ENCODE measurements around the gene CUL7. TPM values are rescaled to one million over a fixed set of nuclear protein-coding genes. Genes with fewer than 3 reads are reported as not detected.

Gene CUL7
- total and polyA plus RNA-seq, 2 of the 8 experiments (the other 6 are each of a cell fraction or from before 2014, with no cell fraction given) = 10.8 to 15.0 TPM

DNA sequence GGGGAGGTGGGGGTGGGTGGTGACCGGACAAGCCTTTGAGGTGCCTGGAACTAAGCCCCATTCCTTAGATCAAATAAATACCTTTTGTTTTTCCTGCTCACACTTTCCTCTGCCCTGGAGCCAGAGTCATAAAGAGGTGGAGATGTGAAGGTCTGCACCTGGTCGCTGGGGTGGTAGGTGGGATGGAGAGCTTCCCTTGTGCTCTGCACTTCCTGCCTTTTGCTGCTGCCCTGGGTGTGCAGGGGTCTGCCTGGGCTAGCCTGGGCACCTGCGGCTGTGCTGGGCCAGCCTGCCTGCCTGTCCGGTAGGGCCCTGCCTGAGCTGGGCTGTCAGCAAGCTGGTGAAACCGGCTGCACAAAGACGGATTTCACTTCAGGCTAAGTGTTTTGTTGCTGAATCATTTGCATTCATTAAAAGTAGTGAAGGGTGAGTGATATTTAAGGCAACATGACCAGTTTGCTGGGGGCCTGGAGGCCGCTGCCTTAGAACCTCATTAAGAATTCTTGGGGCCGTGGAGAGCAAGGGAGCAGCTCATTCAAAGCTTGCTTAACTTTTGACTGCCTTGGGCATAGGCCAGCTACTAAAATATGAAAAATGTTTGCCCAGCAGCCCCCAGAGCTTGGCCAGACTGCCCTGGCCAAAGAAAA lies 42.9 kb upstream of the CUL7 start (continued):
- TF ChIP-seq, protein P1, sequence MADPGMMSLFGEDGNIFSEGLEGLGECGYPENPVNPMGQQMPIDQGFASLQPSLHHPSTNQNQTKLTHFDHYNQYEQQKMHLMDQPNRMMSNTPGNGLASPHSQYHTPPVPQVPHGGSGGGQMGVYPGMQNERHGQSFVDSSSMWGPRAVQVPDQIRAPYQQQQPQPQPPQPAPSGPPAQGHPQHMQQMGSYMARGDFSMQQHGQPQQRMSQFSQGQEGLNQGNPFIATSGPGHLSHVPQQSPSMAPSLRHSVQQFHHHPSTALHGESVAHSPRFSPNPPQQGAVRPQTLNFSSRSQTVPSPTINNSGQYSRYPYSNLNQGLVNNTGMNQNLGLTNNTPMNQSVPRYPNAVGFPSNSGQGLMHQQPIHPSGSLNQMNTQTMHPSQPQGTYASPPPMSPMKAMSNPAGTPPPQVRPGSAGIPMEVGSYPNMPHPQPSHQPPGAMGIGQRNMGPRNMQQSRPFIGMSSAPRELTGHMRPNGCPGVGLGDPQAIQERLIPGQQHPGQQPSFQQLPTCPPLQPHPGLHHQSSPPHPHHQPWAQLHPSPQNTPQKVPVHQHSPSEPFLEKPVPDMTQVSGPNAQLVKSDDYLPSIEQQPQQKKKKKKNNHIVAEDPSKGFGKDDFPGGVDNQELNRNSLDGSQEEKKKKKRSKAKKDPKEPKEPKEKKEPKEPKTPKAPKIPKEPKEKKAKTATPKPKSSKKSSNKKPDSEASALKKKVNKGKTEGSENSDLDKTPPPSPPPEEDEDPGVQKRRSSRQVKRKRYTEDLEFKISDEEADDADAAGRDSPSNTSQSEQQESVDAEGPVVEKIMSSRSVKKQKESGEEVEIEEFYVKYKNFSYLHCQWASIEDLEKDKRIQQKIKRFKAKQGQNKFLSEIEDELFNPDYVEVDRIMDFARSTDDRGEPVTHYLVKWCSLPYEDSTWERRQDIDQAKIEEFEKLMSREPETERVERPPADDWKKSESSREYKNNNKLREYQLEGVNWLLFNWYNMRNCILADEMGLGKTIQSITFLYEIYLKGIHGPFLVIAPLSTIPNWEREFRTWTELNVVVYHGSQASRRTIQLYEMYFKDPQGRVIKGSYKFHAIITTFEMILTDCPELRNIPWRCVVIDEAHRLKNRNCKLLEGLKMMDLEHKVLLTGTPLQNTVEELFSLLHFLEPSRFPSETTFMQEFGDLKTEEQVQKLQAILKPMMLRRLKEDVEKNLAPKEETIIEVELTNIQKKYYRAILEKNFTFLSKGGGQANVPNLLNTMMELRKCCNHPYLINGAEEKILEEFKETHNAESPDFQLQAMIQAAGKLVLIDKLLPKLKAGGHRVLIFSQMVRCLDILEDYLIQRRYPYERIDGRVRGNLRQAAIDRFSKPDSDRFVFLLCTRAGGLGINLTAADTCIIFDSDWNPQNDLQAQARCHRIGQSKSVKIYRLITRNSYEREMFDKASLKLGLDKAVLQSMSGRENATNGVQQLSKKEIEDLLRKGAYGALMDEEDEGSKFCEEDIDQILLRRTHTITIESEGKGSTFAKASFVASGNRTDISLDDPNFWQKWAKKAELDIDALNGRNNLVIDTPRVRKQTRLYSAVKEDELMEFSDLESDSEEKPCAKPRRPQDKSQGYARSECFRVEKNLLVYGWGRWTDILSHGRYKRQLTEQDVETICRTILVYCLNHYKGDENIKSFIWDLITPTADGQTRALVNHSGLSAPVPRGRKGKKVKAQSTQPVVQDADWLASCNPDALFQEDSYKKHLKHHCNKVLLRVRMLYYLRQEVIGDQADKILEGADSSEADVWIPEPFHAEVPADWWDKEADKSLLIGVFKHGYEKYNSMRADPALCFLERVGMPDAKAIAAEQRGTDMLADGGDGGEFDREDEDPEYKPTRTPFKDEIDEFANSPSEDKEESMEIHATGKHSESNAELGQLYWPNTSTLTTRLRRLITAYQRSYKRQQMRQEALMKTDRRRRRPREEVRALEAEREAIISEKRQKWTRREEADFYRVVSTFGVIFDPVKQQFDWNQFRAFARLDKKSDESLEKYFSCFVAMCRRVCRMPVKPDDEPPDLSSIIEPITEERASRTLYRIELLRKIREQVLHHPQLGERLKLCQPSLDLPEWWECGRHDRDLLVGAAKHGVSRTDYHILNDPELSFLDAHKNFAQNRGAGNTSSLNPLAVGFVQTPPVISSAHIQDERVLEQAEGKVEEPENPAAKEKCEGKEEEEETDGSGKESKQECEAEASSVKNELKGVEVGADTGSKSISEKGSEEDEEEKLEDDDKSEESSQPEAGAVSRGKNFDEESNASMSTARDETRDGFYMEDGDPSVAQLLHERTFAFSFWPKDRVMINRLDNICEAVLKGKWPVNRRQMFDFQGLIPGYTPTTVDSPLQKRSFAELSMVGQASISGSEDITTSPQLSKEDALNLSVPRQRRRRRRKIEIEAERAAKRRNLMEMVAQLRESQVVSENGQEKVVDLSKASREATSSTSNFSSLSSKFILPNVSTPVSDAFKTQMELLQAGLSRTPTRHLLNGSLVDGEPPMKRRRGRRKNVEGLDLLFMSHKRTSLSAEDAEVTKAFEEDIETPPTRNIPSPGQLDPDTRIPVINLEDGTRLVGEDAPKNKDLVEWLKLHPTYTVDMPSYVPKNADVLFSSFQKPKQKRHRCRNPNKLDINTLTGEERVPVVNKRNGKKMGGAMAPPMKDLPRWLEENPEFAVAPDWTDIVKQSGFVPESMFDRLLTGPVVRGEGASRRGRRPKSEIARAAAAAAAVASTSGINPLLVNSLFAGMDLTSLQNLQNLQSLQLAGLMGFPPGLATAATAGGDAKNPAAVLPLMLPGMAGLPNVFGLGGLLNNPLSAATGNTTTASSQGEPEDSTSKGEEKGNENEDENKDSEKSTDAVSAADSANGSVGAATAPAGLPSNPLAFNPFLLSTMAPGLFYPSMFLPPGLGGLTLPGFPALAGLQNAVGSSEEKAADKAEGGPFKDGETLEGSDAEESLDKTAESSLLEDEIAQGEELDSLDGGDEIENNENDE (IDR thresholded peaks at IDR 0.05; ENCODE audit: insufficient replicate concordance, low read length) = no peak
- TF ChIP-seq ASH2L (IDR thresholded peaks at IDR 0.05; ENCODE audit: low read length) = peak; percentile 12
- no peak for TF ChIP-seq ATF2 (IDR thresholded peaks at IDR 0.05; ENCODE audit: low read length)
- TF ChIP-seq CEBPB (IDR thresholded peaks at IDR 0.05; ENCODE audit: low read depth, low read length) = no peak
- no peak for TF ChIP-seq RFX5 (IDR thresholded peaks at IDR 0.05; ENCODE audit: borderline replicate concordance, low read depth, low read length)
